Kidney glomerular epithelial cell (primary cell): ENCODE data around the gene POLR1A.

ENCODE experiments used
- DNase-seq: peaks from one replicate; lab custom pipeline; 2025; lab: John Stamatoyannopoulos, UW

The POLR1A gene

GRCh38 chr2:85978883-85979780 lies 126.6 kb downstream of the POLR1A start:
- no peak for DNase-seq

- no peak for DNase-seq
These were observed 129.4 kb downstream of the POLR1A start for GRCh38 chr2:85976106-85976920.

- no peak for DNase-seq
These were observed 130.1 kb downstream of the POLR1A start for GRCh38 chr2:85975581-85975980.

GRCh38 chr2:85974390-85974789 lies 131.3 kb downstream of the POLR1A start:
- no peak for DNase-seq

GRCh38 chr2:85972355-85972754 lies 133.3 kb downstream of the POLR1A start:
- no peak for DNase-seq

GRCh38 chr2:85971366-85971765 lies 134.3 kb downstream of the POLR1A start:
- DNase-seq: no peak
